Activated T-helper 9 cell treated with anti-CD3 and anti-CD28 coated beads, Interleukin-2, amount 50 U/mL, for 16 hours (primary cell): ENCODE results near the gene TNFRSF19.
"Not testable (repeated sequence)": the region's sequence is repeated elsewhere in the genome, so short reads cannot be mapped to it uniquely, and the experiment has no call there.

Experiments used
- DNase-seq: peaks from one replicate; pipeline ENCODE4 v3.0.0-alpha.2; 2020; ENCODE audit warnings: low read depth

The TNFRSF19 gene

DNA sequence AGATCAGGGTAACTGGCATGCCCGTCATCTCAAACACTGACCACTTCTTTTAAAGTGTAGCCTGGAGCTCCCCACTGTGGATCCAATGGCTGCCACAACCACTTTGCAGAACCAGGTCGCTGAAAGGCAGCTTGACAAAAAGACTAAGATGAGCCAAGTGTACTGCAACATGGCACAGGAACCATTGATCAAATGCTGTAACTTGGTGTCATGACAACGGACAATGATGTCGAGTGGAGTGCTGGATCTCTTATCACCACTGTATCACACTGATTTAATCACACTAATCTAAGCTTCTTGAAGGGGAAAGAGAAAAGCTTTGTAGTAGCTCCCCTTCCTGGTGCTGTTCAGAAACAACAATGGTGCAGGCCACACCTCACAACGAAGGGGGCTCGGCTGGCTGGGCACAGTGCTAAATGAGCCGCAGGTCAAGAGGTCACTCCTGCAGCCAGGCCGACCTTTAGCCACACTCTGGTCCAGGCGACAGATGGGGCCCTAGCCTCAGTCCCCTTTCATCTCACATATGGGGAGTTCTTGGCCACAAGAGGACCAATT is 2.2 kb upstream of the TNFRSF19 start:
- DNase-seq = no peak

DNA sequence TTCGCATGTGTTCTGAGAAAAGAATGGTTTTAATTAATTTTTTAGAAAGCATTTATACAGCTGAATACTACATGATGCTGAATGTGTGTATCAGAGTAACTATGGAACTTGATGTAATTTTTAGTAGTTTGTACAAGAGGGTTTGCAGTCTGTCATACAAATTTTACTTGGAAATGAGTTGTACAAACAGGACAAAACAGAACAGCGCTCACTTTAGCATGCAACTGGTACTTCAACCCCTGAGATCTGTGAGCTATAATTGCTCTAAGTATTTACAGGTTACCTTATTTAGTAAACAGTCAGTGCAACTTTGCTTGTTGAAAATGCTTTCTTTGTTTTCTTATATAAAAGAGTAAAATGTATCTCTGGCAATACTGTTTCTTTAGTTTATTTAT is 706 bp downstream of the TNFRSF19 start:
- no peak for DNase-seq

DNA sequence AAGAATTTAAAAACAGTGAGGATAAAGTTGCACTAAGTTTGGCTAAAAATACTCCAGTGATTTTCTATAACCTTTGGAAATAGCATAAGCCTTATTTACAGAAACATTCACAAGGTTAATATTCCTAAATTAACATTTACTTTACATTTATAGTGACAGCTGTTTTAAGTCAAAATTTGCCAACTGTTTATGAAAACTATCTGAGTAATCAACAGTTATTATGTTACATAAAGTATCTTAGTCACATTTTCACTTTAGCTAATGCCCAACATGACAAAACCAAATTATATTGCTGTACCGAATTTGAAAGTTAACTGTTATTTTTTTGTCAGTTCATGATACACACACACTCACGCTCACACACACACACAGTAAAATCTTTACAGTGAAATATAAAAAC is 1.2 kb downstream of the TNFRSF19 start:
- DNase-seq = no peak

DNA sequence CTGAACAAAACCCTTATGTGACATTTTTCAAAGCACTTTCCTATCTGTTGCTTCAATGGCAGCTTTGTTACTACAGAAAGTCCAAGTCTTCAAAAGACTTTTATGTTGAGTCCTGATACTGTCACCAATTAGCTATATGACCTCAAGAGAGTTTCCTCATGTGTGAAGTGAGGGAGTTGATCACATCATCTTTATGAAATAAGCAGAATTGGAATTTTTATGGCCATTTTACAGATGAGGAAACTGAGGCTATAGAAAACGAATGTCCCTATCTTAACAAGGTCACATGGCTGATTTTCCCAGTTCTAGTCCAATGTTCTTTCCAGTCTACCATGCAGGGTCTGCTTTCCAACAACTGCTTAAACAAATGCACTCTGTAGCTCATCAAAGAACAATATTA is 2.6 kb downstream of the TNFRSF19 start:
- no peak for DNase-seq

DNA sequence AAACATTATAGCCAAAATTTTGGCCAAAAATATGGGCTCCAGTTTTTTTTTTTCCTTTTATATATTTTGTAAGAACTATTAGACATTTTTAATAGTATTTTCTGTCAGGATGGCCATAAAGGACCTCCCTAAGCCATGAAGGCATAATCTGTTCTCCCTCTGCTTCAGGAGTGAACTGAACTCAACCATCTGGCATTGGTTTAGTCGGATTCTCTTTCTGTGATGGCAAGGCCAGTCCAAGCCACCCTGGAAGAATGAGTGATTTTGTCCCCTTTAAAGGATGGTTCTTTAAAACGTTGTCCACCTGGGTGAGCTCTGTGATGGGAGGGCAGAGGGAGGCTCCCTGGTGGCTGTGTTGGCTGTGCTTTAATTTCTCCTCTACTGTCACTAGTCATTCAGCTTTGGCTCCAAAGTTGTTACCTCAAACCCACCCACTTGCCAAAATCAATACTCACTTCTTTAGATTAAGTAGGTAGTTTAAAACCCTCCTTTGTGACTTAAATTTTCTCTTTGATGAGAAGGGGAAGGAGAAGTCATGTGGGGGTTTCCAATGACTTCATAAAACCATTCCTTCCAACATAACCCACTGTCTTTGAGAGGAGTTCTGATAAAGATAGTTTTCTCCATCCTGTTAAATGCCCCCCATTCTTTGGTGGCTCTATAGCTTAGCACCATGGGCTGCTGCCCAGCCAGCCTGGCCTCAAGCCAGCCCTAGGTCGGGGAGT is 4.4 kb downstream of the TNFRSF19 start:
- DNase-seq = no peak

DNA sequence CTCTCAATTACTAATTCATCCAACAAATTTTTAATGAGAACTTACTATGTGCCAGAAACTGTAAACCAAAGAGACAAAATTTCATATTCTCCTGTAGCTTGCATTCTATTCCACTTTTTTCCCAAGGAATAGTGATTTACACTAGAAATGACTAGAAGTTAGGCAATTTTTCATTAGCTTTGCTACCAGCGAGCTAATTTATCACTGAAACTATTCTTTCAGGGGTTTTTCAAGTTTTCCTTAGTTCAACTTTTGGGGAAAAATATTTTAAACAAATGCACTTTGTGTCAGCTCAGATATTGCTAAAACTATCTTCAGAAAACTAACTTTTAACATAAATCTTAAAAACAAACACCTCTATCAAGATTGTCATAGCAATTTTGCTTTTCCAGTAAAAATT is 5.4 kb downstream of the TNFRSF19 start:
- no peak for DNase-seq

DNA sequence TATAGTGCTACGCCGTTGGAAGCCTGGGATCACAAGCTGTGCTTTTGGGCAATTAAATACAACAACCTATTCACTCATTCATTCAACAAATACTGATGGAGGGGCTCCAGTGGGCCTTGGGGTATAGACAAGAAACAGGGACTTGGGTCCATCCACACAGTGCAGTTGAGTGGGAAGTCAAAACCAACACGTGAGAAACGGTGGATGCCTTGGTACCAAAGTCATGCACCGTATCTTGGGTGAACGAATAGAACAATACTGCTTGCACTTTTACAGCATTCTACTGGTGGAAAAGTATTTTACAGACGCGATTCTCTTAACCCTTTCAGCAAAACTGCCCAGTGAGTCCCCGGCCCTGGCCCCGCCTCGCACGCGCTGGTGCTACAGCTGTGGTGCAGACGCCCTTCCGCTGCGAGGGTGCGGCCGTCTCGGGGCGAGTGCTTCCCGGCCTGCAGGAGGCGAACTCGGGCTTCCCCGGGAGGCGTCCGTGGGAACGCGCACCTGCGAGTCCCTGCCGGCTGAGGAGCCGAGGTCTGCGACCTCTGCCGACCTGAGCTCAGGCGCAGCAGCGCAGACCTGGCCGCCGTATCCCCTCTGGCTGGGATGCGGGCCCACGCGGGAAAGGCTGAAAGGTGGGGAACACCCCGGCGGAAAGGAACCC is 8.3 kb downstream of the TNFRSF19 start:
- DNase-seq = peak; percentile 39

DNA sequence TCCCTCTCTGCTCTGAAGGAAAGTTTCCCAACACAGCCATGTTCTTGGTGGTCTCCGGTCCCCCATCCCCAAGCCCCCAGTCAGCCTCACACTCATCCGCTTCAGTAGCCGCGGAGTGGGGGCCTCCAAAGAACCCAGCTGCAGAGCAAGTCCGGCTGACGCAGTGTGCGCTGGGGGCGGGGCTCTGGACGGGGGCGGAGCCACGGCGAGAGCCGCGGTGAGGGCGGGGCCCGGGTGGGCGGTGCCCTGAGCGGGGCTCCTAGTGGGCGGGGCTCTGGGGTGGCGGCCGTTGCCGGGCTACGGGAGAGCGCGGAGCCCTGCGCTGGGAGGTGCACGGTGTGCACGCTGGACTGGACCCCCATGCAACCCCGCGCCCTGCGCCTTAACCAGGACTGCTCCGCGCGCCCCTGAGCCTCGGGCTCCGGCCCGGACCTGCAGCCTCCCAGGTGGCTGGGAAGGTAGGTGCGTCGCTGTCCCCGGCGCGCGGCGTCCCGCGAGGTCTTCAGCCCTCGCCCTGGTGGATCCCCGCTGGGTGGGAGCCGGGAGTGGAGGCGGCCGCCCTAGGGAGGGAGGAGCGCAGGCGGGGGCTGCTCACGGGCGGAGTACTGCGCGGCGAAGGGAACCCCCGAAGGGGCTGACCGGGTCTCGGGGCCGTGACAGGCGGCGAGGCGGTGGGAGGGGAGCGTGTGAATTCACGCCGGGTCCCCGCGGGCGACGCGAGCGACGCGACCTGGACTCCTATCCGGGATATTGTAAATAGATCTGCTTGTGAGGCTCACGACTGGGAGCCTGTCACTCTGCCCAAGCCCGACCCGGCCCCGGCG is 9.1 kb downstream of the TNFRSF19 start:
- DNase-seq = peak; percentile 88

DNA sequence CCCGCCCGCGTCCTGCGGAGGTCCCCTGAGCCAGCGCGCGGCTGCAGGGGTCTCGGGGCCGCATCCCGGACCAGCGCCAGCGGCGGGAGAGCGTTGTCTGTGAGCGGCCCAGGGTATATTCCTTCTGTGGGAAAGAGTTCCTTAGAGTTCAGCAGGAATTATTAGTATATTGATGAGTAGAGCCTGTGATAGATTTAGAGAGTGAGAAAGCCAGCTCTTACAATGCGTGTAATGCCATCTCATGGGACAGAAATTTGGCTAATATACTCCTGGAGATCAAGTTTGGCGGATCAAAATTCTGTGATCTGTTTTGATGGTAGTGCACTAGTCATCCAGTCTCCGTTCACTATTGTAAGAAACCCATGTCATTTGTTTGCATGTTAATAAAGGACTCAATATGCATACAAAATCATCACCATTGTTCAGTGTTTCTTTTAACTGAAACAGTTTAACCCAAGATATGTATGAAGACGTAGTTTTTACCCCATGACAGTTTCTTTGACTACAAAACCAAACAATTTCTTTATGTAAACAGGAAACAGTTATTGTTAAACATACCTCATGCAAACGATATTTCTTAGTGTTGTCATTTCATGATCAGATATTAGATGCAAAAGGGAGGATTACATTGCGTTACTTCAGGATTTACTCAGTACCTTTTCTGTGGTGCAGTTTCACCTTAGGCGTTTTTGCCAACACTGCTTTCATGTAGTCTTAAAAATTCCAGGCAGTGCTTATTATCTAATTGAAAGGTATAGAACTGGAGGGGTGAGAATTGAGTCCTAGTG is 9.9 kb downstream of the TNFRSF19 start:
- no peak for DNase-seq

DNA sequence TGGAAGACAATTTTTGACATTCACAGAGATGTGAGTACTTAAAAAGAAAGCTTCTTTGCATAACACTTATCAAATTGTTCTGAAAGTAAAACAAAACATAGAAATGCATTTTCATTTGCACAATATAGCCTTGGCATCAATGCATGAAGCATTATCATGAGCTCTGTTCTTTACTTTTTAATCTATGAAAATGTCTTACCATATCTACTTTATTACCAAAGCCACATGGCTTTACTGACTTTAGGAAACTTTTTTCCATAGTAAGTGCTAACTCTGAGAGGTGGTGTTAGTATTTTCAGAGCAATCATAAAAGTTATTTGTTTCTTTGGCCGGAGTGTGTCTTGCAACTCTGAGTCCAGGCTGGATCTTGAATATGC is 10.5 kb downstream of the TNFRSF19 start:
- DNase-seq = no peak

DNA sequence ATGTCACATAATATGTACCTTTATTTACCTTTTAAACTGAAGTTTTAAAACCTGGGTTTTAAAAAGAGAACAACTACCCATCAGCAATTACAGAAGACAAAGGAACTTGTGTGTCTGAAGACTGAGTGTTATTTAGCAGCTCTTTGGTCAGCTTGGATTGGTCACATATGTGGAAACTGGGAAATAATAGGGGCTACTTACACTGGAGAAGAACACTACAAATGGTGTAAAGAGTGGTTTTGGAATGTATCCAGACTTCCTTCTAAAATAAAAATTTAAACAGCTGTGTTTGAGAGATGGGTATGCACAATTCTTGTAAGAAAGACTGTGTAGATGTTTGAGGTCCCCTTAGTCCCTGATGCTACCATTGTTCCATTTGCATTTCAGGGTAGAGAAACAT is 13.3 kb downstream of the TNFRSF19 start:
- no peak for DNase-seq

DNA sequence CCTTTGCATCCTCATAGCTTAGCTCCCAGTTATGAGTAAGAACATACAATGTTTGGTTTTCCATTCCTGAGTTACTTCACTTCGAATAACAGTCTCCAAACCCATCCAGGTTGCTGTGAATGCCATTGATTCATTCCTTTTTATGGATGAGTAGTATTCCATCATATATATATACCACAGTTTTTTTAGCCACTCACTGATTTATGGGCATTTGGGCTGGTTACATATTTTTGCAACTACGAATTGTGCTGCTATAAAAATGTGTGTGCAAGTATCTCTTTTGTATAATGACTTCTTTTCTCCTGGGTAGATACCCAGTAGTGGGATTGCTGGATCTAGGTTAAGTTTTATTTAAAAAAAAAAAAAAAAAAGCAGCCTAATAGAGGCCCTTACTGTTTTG is 14.1 kb downstream of the TNFRSF19 start:
- no peak for DNase-seq

DNA sequence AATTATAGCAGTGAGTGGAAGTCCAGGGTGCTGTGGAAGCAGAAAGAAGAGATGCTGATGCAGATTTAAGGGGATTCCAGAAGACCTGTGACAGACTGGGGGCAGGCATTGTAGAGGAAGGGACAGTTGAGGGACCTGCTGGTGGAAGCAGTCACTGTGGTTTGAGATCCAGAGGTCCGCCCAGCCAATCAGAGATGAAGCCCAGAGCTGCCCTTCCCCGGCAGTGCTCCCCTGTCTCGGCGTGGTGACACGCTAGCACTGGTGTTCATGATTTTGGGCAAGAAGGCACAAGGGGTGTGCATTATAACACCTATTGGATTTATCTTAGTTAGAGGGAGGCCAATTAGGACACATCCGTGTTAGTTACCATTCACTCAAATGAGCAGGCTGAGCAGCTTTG is 16.1 kb downstream of the TNFRSF19 start:
- no peak for DNase-seq

DNA sequence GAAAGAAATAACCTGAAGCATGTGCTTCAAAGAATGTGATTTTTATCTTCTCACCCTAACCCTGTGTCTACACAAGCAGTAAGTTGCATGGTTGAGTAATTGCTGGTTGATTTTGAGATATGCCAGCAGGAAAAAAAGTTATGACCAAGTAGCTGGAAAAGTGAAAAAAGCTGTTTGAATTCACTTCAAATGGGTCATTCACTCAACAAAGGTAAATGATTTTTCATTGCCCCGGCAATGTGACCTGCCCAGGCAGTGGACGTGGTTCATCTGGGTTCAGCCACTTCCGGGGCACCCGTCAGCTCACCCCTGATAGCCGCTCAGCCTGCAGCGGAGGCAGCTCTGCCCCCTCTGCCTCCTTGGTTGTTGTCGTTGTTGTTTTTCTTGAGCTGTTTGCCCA is 18.5 kb downstream of the TNFRSF19 start:
- DNase-seq = no peak

DNA sequence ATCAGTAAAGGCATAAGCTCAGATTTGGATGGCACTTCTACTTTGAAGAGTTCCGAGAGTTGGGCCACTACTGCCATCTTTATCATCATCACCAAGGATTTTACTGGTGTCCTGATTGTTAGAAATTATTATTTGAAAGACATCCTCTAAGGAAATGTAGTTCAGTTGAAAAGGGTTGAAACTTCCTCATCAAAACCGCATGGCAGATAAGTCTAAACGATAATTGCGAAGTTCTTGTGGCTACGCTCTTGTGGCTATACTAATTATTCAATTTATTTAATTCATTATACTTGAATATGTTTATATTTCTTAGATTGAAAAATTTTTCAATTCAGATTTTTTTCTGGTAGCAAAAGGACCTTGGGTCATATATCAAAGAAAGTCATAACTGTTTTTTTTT is 22.4 kb downstream of the TNFRSF19 start:
- DNase-seq = no peak

DNA sequence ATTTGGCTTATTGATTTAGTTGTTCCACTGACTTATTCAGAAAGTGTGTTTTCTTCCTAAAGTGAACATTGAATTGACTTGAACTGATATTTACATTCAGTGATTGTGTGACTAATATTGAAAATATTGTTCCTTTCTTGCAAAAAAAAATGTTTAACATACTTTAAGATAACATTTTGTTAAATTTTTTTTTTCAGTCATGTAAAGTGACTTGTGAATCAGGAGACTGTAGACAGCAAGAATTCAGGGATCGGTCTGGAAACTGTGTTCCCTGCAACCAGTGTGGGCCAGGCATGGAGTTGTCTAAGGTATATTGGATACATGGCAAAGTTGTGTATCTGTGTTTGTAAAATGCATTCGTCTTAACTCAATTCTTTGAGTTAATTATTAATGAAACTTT is 22.9 kb downstream of the TNFRSF19 start:
- DNase-seq = no peak

DNA sequence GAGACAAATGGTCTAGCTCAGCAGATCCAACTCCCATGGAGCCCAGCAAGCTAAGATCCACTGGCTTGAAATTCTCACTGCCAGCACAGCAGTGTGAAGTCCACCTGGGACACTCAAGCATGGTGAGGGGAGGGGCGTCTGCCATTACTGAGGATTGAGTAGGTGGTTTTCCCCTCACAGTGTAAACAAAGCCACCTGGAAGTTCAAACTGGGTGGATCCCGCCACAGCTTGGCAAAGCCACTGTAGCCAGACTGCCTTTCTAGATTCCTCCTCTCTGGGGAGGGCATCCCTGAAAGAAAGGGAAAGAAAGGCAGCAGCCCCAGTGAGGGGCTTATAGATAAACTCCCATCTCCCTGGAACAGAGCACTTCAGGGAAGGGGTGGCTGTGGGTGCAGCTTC is 24.1 kb downstream of the TNFRSF19 start:
- not testable (repeated sequence) for DNase-seq

DNA sequence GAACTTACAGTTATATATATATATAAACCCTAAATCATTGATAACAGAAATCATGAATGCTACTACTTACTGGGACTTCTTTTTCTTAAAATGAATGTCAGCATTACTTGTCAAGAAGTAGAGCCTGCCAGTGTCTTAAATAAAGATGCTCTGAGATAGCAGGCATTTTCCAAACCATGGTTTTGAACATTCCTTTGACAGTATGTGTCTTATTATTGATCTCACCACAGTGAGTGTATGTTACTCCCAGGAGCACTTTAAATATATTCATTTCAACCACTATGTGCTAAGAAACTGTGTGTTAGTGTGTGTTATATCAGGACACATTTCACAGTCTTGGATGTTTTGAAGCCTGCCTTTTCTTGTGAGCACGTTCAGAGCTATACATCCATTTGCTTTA is 28.2 kb downstream of the TNFRSF19 start:
- no peak for DNase-seq

DNA sequence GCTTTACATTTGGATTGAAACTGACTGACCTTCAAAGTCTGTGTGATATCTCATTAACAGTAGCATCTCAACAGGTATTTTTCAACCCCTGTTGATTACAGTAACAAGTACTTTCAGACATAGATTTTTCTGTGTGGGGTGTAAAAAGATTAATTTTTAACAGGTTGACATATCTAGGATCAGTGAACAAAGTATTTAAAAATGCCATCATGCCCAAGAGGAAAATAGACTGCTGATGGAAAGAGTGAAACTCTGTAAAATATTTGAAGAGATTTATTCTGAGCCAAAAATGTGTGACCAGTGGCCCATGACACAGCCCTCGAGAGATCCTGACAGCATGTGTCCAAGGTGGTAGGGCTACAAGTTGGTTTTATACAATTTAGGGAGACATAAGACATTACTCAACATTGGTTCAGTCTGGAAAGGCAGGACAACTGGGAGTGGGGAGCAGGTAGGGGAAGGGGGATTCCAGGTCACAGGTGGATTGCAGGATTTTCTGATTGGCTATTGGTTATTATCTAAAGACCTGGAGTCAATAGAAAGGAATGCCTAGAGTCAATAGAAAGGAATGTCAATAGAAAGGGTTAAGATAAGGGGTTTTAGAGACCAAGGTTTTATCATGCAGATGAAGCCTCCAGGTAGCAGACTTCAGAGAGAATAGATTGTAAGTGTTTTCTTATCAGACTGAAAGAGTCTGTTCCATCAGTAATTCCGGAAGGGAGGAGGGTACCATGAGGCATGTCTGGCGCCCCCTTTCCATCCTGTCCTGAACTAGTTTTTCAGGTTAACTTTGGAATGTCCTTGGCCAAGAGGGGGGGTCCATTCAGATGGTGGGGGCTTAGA is 29.1 kb downstream of the TNFRSF19 start:
- DNase-seq = no peak

DNA sequence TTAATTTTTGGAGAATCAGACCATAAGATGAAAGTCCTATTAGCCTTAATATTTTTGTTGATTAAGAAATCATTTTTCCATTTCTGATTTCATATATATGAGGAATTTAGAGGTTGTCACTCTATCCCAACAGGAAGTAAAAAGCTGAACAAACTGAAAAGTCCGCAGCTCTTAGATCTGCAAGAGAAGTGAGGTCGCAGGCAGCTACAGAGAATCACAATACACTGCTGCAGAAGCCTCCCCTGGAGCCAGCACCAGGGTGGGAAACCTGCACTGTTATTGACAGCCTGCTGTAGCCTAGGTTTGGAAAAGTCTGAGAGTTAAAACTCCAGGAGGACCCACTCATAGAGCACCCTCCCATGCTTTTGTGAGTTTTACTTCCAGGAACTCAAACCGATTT is 29.9 kb downstream of the TNFRSF19 start:
- DNase-seq = no peak

DNA sequence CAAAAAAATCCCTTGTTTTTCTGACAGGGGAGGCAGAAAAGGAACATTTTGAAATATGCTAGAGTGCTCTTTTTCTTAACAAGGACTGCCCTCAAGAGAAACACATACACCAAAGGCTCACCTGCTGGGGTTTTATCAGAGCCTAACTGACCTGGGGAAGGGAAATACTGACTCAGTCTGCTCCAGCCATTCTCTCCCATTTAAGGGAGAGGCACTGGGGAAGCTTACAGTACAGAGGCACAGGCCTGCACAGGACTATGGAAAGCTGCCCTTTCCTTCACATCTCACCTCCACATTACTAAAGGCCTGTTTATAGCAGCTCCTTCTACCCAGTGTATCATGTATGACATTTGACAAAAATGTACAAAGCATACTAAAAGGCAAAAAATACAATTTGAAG is 30.3 kb downstream of the TNFRSF19 start:
- DNase-seq = no peak
